Stimulated activated naive CD8-positive, alpha-beta T cell treated with anti-CD3 and anti-CD28 coated beads, Interleukin-15, Interleukin-2, amounts not matched to agents 100 U/mL and 50 U/mL, for 24 hours (primary cell): ENCODE data around the gene DNAJC22.

Source experiments
- ATAC-seq: fragments of 150-1000 bp; cut with Tn5 transposase; one replicate; pipeline ENCODE4 v1.10.0; 2021
- DNase-seq: peaks from one replicate; pipeline ENCODE4 v3.0.0; 2021

Gene DNAJC22

DNA sequence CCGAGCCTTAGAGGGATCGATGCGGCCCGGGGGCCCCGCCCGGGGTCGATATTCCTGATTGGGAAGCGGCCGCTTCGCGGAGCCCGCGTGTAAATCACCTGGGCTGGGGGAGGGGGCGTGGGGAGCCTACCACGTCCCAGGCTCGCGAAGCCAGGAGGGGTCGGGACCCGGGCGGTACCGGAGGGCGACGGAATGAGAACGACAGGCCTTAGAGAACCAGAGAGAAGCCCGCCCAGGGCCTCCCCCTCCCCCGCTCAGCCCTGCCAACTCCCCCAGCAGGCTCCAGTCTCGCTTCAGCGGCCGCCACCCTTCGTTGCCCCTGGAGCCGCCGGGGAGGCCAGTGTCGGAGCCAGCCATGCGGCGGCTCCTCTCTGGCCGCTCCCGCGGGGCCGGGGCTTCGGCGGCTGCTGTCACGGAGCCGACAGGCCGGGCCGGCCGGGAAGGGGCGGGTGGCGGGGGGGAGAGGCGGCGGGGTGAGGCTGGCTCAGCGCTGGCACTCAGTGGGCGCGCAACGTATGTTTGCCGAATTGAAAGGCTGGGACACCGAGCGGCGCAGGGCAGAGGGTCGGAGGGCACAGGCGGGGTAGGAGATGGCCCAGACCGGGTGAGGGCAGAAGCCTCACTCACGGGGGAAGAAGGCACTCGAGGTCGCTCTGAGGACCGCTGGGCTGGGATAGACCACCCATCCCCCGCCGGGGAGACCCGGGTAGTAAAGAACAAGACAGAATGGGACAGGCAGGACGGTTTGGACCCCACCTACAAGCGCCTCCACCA is 1.4 kb upstream of the DNAJC22 start:
- no peak for ATAC-seq
- peak; percentile 37 for DNase-seq

- no peak for DNase-seq
- ATAC-seq = no peak
These were observed 646 bp upstream of the DNAJC22 start for GRCh38 chr12:49345825-49346658.

- ATAC-seq (peak; percentile 75), DNase-seq (peak; percentile 89)
These were observed 864 bp downstream of the DNAJC22 start for GRCh38 chr12:49347311-49348193.

GRCh38 chr12:49348781-49349180 is 2.1 kb downstream of the DNAJC22 start:
- no peak for ATAC-seq
- no peak for DNase-seq

DNA sequence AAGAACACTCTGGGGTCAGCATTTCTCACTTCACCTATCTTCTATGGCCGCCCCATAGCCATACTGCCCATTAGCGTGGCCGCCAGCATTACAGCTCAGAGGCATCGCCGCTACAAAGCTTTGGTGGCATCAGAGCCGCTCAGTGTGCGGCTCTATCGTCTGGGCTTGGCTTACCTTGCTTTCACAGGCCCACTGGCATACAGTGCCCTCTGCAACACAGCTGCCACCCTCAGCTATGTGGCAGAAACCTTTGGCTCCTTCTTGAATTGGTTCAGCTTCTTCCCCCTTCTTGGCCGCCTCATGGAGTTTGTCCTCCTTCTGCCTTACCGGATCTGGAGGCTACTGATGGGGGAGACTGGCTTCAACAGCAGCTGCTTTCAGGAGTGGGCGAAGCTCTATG is 2.6 kb downstream of the DNAJC22 start:
- no peak for DNase-seq
- ATAC-seq = no peak

- DNase-seq (no peak), ATAC-seq (no peak)
These were observed 5.7 kb downstream of the DNAJC22 start for GRCh38 chr12:49352351-49352750.

- no peak for ATAC-seq
- no peak for DNase-seq
These were observed 9.2 kb downstream of the DNAJC22 start for GRCh38 chr12:49355913-49356312.

GRCh38 chr12:49357103-49357678 is 10.5 kb downstream of the DNAJC22 start:
- no peak for DNase-seq
- ATAC-seq = no peak

- DNase-seq (peak; percentile 47), ATAC-seq (peak; percentile 91)
These were observed 11.9 kb downstream of the DNAJC22 start for GRCh38 chr12:49358483-49359141.

DNA sequence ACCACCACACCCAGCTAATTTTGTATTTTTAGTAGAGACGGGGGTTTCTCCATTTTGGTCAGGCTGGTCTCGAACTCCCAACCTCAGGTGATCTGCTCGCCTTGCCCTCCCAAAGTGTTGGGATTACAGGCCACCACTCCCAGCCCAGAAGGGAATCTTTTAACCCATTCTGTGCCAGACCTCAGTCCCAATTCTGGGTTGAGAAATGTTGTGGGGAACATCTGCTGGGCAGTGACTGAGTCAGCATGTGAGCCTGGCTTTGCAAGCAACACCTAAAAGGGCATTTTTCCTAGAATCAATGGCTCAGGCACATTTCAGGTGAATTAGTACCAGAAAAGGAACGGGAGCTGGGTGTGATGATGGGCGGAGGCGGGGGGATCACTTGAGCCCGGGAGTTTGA is 13.0 kb downstream of the DNAJC22 start:
- ATAC-seq (no peak), DNase-seq (no peak)

DNA sequence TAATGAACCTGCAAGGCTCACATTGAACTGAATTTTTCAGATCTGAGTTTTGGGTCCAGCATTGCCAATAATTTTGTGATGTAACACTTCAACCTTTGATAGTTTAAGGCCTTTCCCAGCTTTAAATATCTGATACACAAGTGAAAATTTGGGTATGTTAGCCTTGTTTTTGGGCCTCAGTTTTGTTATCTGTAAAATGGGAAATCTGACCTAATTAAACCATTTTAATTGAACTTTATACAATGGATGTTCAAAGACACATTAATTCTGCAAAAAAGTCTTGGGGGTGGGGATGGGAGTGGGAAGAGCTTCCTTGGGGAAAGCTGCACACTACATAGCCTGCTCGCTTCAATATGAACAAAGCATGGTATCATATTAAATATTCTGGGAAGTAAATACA is 15.4 kb downstream of the DNAJC22 start:
- ATAC-seq (no peak), DNase-seq (no peak)

GRCh38 chr12:49364989-49365388 is 18.3 kb downstream of the DNAJC22 start:
- DNase-seq = no peak
- no peak for ATAC-seq

GRCh38 chr12:49365542-49365941 is 18.9 kb downstream of the DNAJC22 start:
- ATAC-seq = no peak
- DNase-seq = no peak

GRCh38 chr12:49366096-49366651 is 19.5 kb downstream of the DNAJC22 start:
- ATAC-seq = no peak
- no peak for DNase-seq

- DNase-seq = peak; percentile 92
- peak; percentile 91 for ATAC-seq
These were observed 20.1 kb downstream of the DNAJC22 start for GRCh38 chr12:49366652-49367380.

DNA sequence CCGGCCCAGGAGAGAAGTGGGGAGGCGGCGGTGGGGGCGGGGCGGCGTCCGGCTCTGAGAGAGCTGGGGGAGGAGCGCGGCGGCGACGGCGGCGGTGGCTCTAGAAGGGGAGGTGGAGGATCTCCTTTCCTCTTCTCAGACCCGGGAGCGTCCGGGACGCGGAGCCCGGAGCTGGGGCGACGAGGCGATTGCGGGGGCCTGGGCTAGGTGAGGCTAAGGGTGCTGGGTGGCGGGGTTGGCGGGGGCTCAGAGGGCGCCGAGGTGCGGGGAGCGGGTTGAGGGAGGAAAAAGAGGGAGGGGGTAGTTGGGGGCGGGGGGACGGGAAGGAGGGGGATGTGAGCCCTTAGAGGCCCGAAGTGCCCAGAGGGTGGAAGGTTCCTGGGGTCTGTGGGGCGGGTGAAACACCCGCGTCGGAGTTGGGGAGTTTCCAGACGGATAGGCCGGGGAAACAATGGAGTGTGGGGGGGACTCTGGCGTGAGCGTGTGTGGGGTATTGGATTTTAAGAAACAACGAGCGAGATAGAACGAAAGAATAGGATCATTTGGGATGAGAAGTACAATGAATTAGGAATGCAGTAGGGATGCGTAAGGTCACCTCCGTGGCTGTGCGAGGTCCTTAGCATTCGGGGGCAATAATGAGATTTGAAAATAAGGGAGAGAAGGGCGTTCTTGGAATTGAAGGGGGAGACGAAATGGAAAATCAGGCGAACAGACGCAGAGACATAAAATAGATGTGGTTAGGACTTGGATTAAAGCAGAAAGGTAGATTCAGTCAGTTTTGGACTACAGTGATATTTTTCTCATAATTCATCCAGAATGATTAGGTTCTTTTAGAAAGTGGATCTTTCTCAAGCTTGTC is 20.9 kb downstream of the DNAJC22 start, which contains the start of gene SPATS2:
Gene SPATS2, plus strand, starts transcription at position 82 of the 859 bp plus-strand sequence. CDS start 93,551 bp downstream, outside the sequence.
- DNase-seq = no peak
- no peak for ATAC-seq

GRCh38 chr12:49368240-49368600 is 21.5 kb downstream of the DNAJC22 start:
- DNase-seq = no peak
- no peak for ATAC-seq

- ATAC-seq (no peak), DNase-seq (peak; percentile 38)
These were observed 22.9 kb downstream of the DNAJC22 start for GRCh38 chr12:49369411-49370145.

DNA sequence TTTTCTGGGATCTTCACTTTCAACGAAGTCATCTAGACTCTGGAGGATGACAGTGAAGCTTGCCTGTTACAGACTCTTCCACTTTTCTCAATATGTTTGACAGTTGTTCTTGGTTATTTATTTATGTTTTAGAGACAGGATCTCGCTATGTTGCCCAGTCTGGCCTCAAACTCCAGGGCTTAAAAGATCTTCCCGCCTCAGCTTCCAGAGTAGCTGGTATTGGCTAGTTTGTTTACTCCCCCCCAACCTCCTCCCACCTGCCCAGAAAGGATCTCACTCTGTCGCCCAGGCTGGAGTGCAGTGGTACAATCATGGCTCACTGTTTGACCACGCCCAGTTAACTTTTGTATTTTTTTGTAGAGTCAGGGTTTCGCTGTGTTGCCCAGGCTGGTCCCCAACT is 23.9 kb downstream of the DNAJC22 start:
- no peak for ATAC-seq

More for the DNA sequence above, 23.9 kb downstream of the DNAJC22 start:
- DNase-seq = no peak
